K562 (cell line): ENCODE measurements around the gene ACTN4. TPM values are rescaled to one million over a fixed set of nuclear protein-coding genes. Genes with fewer than 3 reads are reported as not detected.

Experiments
- BHLHE40 ChIP-seq: IDR thresholded peaks from 2 replicates; pipeline ENCODE4 v1.6.1; 2011; ENCODE audit warnings: low read length, improper control_type of control experiment
- KAT7 ChIP-seq: sonication (generic); formaldehyde crosslinking; IDR thresholded peaks from 2 replicates; pipeline ENCODE4 v1.8.0; 2022; ENCODE audit warnings: missing genetic modification reagents, mild to moderate bottlenecking, borderline replicate concordance
- KLF16 ChIP-seq: IDR thresholded peaks from 2 replicates; pipeline ENCODE4 v1.6.1; 2016; ENCODE audit warnings: antibody characterized with exemption
- LCOR ChIP-seq: sonication (generic); formaldehyde crosslinking; IDR thresholded peaks from 2 replicates; pipeline ENCODE4 v1.8.0; 2022; ENCODE audit warnings: mild to moderate bottlenecking, missing genetic modification reagents
- MAZ ChIP-seq, 2 experiments: fragments of 450-650 bp in 1 of 2; sonication (generic) in 1 of 2; formaldehyde crosslinking; IDR thresholded peaks in 1 of 2; conservative IDR thresholded peaks in 1 of 2; 2 replicates each; pipeline versions ENCODE4 v1.4.0 to v1.5.0; 2020; ENCODE audit warnings: mild to moderate bottlenecking in 1 of 2, missing genetic modification reagents in 1 of 2
- POLR2AphosphoS2 ChIP-seq: IDR thresholded peaks from 2 replicates; pipeline ENCODE4 v1.6.1; 2012; ENCODE audit warnings: low read length, improper control_type of control experiment
- RAD21 ChIP-seq, 2 experiments: fragments of 250-450 bp in 1 of 2; fragments of 450-650 bp in 1 of 2; sonication (Bioruptor Pico) in 1 of 2; formaldehyde crosslinking in 1 of 2; IDR thresholded peaks in 1 of 2; conservative IDR thresholded peaks in 1 of 2; 2 replicates each; pipeline versions ENCODE4 v1.4.0 to v1.8.0; 2020 to 2022; ENCODE audit warnings: mild to moderate bottlenecking in 2 of 2, moderate library complexity in 1 of 2
- SREBF1 ChIP-seq: fragments of 150-350 bp; IDR thresholded peaks from 2 replicates; pipeline ENCODE4 v1.6.1; 2014; ENCODE audit warnings: antibody characterized with exemption, low read depth, low read length, borderline replicate concordance
- WHSC1 ChIP-seq: IDR thresholded peaks from one replicate; pipeline ENCODE4 v1.6.1; 2012; ENCODE audit warnings: low read length, control low read depth, inconsistent platforms
- ZNF133 ChIP-seq: fragments of 250-450 bp; sonication (Bioruptor Pico); IDR thresholded peaks from 2 replicates; pipeline ENCODE4 v1.4.0; 2020; ENCODE audit warnings: mild to moderate bottlenecking
- ZNF143 ChIP-seq: sonication (generic); formaldehyde crosslinking; IDR thresholded peaks from 2 replicates; pipeline ENCODE4 v1.9.0; 2022; ENCODE audit warnings: mild to moderate bottlenecking, missing genetic modification reagents
- ZNF175 ChIP-seq: fragments of 200-800 bp; sonication (Bioruptor generic); IDR thresholded peaks from 2 replicates; pipeline ENCODE4 v1.6.1; 2016; ENCODE audit warnings: low read depth, mild to moderate bottlenecking, missing genetic modification characterization, missing compliant biosample characterization
- ZNF445 ChIP-seq: fragments of 250-450 bp; sonication (Bioruptor Pico); IDR thresholded peaks from 2 replicates; pipeline ENCODE4 v1.4.0; 2020; ENCODE audit warnings: low read depth, mild to moderate bottlenecking, moderate library complexity
- polyA plus RNA-seq, 8 experiments: library from polyadenylated mRNA; depleted of rRNA in 4 of 8; stranded (reverse) in 5 of 8; unstranded in 3 of 8; fragments of >200 nt; fragmentation: Nextera tagmentation in 2 of 8; fragmentation: Illumina TruSeq in 1 of 8; extraction: Ambion mirVana in 2 of 8; extraction: Trizol in 1 of 8; gene quantifications; 2 replicates each; pipeline versions ENCODE4 v1.2.1 to v1.2.3, GENCODE V29; 2011 to 2014; ENCODE audit warnings: inconsistent platforms in 1 of 8, missing spikeins in 1 of 8
- total RNA-seq, 7 experiments: library from RNA; depleted of rRNA in 6 of 7; stranded (reverse); fragments of >200 nt in 6 of 7; fragmentation: Illumina TruSeq in 2 of 7; extraction: Trizol in 2 of 7; gene quantifications; 2 replicates each; pipeline versions ENCODE4 v1.2.1 to v1.2.3, GENCODE V29; 2011 to 2021; ENCODE audit warnings: low replicate concordance in 1 of 7
- TF ChIP-seq, protein P1 (sequence below), 2 experiments: IDR thresholded peaks; 2 replicates each; pipeline ENCODE4 v1.6.1; 2011; ENCODE audit warnings: borderline replicate concordance in 1 of 2, control low read depth in 1 of 2, low read depth in 1 of 2, low read length in 1 of 2, mild to moderate bottlenecking in 1 of 2, mixed read lengths in 1 of 2, moderate library complexity in 1 of 2; ENCODE audit not compliant: insufficient read depth in 1 of 2, insufficient read length in 1 of 2, poor library complexity in 1 of 2, severe bottlenecking in 1 of 2; ENCODE audit errors: extremely low read depth in 1 of 2
- TF ChIP-seq, protein P2 (sequence below): sonication (generic); formaldehyde crosslinking; IDR thresholded peaks from 2 replicates; pipeline ENCODE4 v1.8.1; 2022; ENCODE audit warnings: missing genetic modification reagents
- TF ChIP-seq, protein P3 (sequence below): fragments of 450-650 bp; IDR thresholded peaks from 2 replicates; pipeline ENCODE4 v1.6.1; 2016; ENCODE audit warnings: borderline replicate concordance
- TF ChIP-seq, protein P4 (sequence below): sonication (generic); formaldehyde crosslinking; IDR thresholded peaks from 2 replicates; pipeline ENCODE4 v1.8.0; 2023; ENCODE audit warnings: missing genetic modification reagents, mild to moderate bottlenecking, borderline replicate concordance

ACTN4 gene
- total and polyA plus RNA-seq, 9 of the 15 experiments (the other 6 are each of a cell fraction or from before 2014, with no cell fraction given): 3.1 to 385 (median 125) TPM

DNA sequence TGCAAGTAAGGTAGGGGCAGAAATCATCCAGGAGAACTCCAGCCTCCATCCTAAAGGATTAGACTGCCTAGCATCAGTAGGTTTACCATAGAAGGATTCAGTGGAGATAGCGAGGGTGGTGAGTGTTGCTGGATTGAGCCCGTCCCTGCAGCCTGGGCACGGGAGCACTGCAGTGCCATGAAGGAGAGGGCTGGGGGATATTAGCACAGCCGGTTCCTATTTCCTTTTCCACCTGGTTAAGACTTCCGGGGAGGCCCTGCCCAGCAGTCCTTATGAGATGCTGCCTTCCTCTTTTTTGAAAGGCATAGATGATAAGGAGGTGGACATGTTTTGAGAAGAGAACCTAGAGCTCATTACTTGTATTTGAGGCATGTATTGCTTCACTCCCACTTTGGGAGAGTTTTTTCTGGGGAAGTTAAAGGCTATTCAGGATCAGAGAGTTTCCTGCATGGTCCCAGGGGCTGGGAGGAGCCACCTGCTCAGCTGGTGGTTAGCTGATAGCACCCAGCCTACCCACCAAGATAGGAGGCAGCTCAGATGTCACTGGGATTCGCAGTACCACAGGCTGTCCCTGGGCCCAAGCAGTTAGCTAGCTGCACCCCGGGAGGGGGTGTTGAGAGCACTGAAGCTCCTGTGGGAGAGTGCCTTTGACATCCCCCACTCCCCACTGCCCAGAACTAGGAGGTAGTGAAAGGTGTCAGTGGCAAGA is 17.2 kb downstream of the ACTN4 start (continued):
- TF ChIP-seq, protein P1, sequence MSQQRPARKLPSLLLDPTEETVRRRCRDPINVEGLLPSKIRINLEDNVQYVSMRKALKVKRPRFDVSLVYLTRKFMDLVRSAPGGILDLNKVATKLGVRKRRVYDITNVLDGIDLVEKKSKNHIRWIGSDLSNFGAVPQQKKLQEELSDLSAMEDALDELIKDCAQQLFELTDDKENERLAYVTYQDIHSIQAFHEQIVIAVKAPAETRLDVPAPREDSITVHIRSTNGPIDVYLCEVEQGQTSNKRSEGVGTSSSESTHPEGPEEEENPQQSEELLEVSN (IDR thresholded peaks at IDR 0.05; ENCODE audit: borderline replicate concordance in 1 of 2, extremely low read depth in 1 of 2, insufficient read depth in 1 of 2, insufficient read length in 1 of 2, low read depth in 1 of 2, low read length in 1 of 2, poor library complexity in 1 of 2, severe bottlenecking in 1 of 2): no peak
- TF ChIP-seq POLR2AphosphoS2 (no peak), ZNF143 (0 out of 2 replicates have a peak, but pooled peaks have one; percentile 50), BHLHE40 (no peak), LCOR (CRISPR knock-in tag) (no peak), WHSC1 (no peak), RAD21 (CRISPR knock-in tag; conservative IDR thresholded peaks at IDR 0.05 in 1 of 2, IDR thresholded peaks at IDR 0.05 in 1 of 2) (no peak), ZNF175 (CRISPR knock-in tag) (no peak), KLF16 (no peak), ZNF133 (CRISPR knock-in tag) (no peak), MAZ (CRISPR knock-in tag; conservative IDR thresholded peaks at IDR 0.05 in 1 of 2, IDR thresholded peaks at IDR 0.05 in 1 of 2) (peak in 1 of 2 experiments; percentile 22; a peak in 1 of 4 replicates), SREBF1 (no peak), ZNF445 (CRISPR knock-in tag) (no peak), KAT7 (CRISPR knock-in tag) (no peak)
- TF ChIP-seq, protein P2, sequence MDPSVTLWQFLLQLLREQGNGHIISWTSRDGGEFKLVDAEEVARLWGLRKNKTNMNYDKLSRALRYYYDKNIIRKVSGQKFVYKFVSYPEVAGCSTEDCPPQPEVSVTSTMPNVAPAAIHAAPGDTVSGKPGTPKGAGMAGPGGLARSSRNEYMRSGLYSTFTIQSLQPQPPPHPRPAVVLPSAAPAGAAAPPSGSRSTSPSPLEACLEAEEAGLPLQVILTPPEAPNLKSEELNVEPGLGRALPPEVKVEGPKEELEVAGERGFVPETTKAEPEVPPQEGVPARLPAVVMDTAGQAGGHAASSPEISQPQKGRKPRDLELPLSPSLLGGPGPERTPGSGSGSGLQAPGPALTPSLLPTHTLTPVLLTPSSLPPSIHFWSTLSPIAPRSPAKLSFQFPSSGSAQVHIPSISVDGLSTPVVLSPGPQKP (CRISPR knock-in tag): no peak
- TF ChIP-seq, protein P3, sequence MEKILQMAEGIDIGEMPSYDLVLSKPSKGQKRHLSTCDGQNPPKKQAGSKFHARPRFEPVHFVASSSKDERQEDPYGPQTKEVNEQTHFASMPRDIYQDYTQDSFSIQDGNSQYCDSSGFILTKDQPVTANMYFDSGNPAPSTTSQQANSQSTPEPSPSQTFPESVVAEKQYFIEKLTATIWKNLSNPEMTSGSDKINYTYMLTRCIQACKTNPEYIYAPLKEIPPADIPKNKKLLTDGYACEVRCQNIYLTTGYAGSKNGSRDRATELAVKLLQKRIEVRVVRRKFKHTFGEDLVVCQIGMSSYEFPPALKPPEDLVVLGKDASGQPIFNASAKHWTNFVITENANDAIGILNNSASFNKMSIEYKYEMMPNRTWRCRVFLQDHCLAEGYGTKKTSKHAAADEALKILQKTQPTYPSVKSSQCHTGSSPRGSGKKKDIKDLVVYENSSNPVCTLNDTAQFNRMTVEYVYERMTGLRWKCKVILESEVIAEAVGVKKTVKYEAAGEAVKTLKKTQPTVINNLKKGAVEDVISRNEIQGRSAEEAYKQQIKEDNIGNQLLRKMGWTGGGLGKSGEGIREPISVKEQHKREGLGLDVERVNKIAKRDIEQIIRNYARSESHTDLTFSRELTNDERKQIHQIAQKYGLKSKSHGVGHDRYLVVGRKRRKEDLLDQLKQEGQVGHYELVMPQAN: no peak
- TF ChIP-seq, protein P4, sequence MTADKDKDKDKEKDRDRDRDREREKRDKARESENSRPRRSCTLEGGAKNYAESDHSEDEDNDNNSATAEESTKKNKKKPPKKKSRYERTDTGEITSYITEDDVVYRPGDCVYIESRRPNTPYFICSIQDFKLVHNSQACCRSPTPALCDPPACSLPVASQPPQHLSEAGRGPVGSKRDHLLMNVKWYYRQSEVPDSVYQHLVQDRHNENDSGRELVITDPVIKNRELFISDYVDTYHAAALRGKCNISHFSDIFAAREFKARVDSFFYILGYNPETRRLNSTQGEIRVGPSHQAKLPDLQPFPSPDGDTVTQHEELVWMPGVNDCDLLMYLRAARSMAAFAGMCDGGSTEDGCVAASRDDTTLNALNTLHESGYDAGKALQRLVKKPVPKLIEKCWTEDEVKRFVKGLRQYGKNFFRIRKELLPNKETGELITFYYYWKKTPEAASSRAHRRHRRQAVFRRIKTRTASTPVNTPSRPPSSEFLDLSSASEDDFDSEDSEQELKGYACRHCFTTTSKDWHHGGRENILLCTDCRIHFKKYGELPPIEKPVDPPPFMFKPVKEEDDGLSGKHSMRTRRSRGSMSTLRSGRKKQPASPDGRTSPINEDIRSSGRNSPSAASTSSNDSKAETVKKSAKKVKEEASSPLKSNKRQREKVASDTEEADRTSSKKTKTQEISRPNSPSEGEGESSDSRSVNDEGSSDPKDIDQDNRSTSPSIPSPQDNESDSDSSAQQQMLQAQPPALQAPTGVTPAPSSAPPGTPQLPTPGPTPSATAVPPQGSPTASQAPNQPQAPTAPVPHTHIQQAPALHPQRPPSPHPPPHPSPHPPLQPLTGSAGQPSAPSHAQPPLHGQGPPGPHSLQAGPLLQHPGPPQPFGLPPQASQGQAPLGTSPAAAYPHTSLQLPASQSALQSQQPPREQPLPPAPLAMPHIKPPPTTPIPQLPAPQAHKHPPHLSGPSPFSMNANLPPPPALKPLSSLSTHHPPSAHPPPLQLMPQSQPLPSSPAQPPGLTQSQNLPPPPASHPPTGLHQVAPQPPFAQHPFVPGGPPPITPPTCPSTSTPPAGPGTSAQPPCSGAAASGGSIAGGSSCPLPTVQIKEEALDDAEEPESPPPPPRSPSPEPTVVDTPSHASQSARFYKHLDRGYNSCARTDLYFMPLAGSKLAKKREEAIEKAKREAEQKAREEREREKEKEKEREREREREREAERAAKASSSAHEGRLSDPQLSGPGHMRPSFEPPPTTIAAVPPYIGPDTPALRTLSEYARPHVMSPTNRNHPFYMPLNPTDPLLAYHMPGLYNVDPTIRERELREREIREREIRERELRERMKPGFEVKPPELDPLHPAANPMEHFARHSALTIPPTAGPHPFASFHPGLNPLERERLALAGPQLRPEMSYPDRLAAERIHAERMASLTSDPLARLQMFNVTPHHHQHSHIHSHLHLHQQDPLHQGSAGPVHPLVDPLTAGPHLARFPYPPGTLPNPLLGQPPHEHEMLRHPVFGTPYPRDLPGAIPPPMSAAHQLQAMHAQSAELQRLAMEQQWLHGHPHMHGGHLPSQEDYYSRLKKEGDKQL (CRISPR knock-in tag): no peak
